SJCRH30 (cell line): ENCODE data around the gene CRYBG3. TPM values are rescaled to one million over a fixed set of nuclear protein-coding genes. Genes with fewer than 3 reads are reported as not detected.
"Not testable (repeated sequence)": the region's sequence is repeated elsewhere in the genome, so short reads cannot be mapped to it uniquely, and the experiment has no call there.

Experiments
- DNase-seq, 2 experiments: peaks; one replicate each; pipeline ENCODE4 v3.0.0-alpha.2; 2015 to 2020
- H3K27ac ChIP-seq: fragments of 250-450 bp; sonication (Bioruptor Pico); 2 replicates; pipeline ENCODE4 v1.5.1; 2020; ENCODE audit warnings: mild to moderate bottlenecking, moderate library complexity
- H3K27me3 ChIP-seq: fragments of 250-450 bp; sonication (Bioruptor Pico); 2 replicates; pipeline ENCODE4 v1.5.1; 2020; ENCODE audit warnings: mild to moderate bottlenecking, moderate library complexity
- H3K36me3 ChIP-seq: fragments of 250-450 bp; sonication (Bioruptor Pico); 2 replicates; pipeline ENCODE4 v1.5.1; 2020; ENCODE audit warnings: mild to moderate bottlenecking, moderate library complexity
- H3K4me1 ChIP-seq: fragments of 250-450 bp; sonication (Bioruptor Pico); 2 replicates; pipeline ENCODE4 v1.5.1; 2020; ENCODE audit warnings: mild to moderate bottlenecking, moderate library complexity
- H3K4me3 ChIP-seq: fragments of 250-450 bp; sonication (Bioruptor Pico); 2 replicates; pipeline ENCODE4 v1.5.1; 2020; ENCODE audit warnings: mild to moderate bottlenecking, moderate library complexity
- H3K9me3 ChIP-seq: fragments of 250-450 bp; sonication (Bioruptor Pico); replicated peaks from 2 replicates; pipeline ENCODE4 v1.5.1; 2020; ENCODE audit warnings: mild to moderate bottlenecking, moderate library complexity
- total RNA-seq: library from RNA; depleted of rRNA; stranded (reverse); fragments of >200 nt; shearing (Covaris generic); gene quantifications from 2 replicates; pipeline ENCODE4 v1.2.3, GENCODE V29; 2014

The CRYBG3 gene
- total RNA-seq, 1 experiment from 2014 or later, result 21.9 TPM

GRCh38 chr3:97899331-97899730, 77.5 kb downstream of the CRYBG3 start:
- no peak overlapping the region for H3K27ac ChIP-seq
- no peak for DNase-seq
- no peaks in the 10 kb centered on the region for H3K4me1 ChIP-seq
- H3K27me3 ChIP-seq, result no peaks in the 10 kb centered on the region
- H3K9me3 ChIP-seq, result no peaks in the 10 kb centered on the region
- no peak overlapping the region for H3K4me3 ChIP-seq
- H3K36me3 ChIP-seq, result peaks cover 6% of the 10 kb centered on the region; the same call in 1 of the 2 replicates

- no peaks in the 10 kb centered on the region for H3K27me3 ChIP-seq
- no peak overlapping the region for H3K4me3 ChIP-seq
- H3K27ac ChIP-seq, result no peak overlapping the region
- no peak for DNase-seq
- H3K36me3 ChIP-seq, result peaks cover 6% of the 10 kb centered on the region; the same call in 1 of the 2 replicates
- no peaks in the 10 kb centered on the region for H3K9me3 ChIP-seq
- H3K4me1 ChIP-seq, result no peaks in the 10 kb centered on the region
Measured at GRCh38 chr3:97901313-97902248, 79.8 kb downstream of the CRYBG3 start.

- H3K4me1 ChIP-seq, H3K27me3 ChIP-seq, H3K27ac ChIP-seq, H3K4me3 ChIP-seq, H3K36me3 ChIP-seq, DNase-seq, H3K9me3 ChIP-seq: not testable (repeated sequence)
Measured at GRCh38 chr3:97909830-97910229, 88.0 kb downstream of the CRYBG3 start.

- H3K4me1 ChIP-seq, H3K27me3 ChIP-seq, DNase-seq, H3K9me3 ChIP-seq, H3K4me3 ChIP-seq, H3K27ac ChIP-seq, H3K36me3 ChIP-seq: not testable (repeated sequence)
Measured at GRCh38 chr3:97910236-97910831, 88.5 kb downstream of the CRYBG3 start.

GRCh38 chr3:97910931-97911351, 89.1 kb downstream of the CRYBG3 start:
- Histone ChIP-seq H3K4me3 (no peak overlapping the region), H3K27ac (no peak overlapping the region), H3K27me3 (no peaks in the 10 kb centered on the region), H3K36me3 (peaks cover 5% of the 10 kb centered on the region), H3K9me3 (no peaks in the 10 kb centered on the region), H3K4me1 (no peaks in the 10 kb centered on the region)
- DNase-seq, result no peak

GRCh38 chr3:97911459-97911858, 89.6 kb downstream of the CRYBG3 start:
- no peak for DNase-seq
- Histone ChIP-seq H3K4me3 (no peak overlapping the region), H3K27ac (no peak overlapping the region), H3K9me3 (no peaks in the 10 kb centered on the region), H3K27me3 (no peaks in the 10 kb centered on the region), H3K4me1 (no peaks in the 10 kb centered on the region), H3K36me3 (peaks cover 5% of the 10 kb centered on the region)

- H3K4me3 ChIP-seq, result no peak overlapping the region
- H3K36me3 ChIP-seq, result peaks cover 5% of the 10 kb centered on the region
- no peak for DNase-seq
- no peaks in the 10 kb centered on the region for H3K27me3 ChIP-seq
- no peaks in the 10 kb centered on the region for H3K9me3 ChIP-seq
- H3K4me1 ChIP-seq, result no peaks in the 10 kb centered on the region
- H3K27ac ChIP-seq, result no peak overlapping the region
Measured at GRCh38 chr3:97914388-97914787, 92.6 kb downstream of the CRYBG3 start.

- peaks cover 5% of the 10 kb centered on the region; the same call in 1 of the 2 replicates for H3K36me3 ChIP-seq
- H3K27ac ChIP-seq, result no peak overlapping the region
- H3K4me1 ChIP-seq, result no peaks in the 10 kb centered on the region
- no peaks in the 10 kb centered on the region for H3K27me3 ChIP-seq
- H3K4me3 ChIP-seq, result no peak overlapping the region
- H3K9me3 ChIP-seq, result no peaks in the 10 kb centered on the region
- no peak for DNase-seq
Measured at GRCh38 chr3:97916576-97916975, 94.8 kb downstream of the CRYBG3 start.

- Histone ChIP-seq H3K4me3 (no peak overlapping the region), H3K9me3 (no peaks in the 10 kb centered on the region), H3K4me1 (no peaks in the 10 kb centered on the region), H3K27ac (no peak overlapping the region), H3K36me3 (peaks cover 2% of the 10 kb centered on the region; the same call in 1 of the 2 replicates), H3K27me3 (no peaks in the 10 kb centered on the region)
- no peak for DNase-seq
Measured at GRCh38 chr3:97917813-97918536, 96.2 kb downstream of the CRYBG3 start.

- no peak overlapping the region for H3K27ac ChIP-seq
Measured at GRCh38 chr3:97927704-97928103, 105.9 kb downstream of the CRYBG3 start.

GRCh38 chr3:97928986-97929385, 107.2 kb downstream of the CRYBG3 start:
- DNase-seq, result peak in 1 of 2 experiments; percentile 23
- Histone ChIP-seq H3K27ac (no peak overlapping the region), H3K27me3 (no peaks in the 10 kb centered on the region), H3K4me3 (no peak overlapping the region), H3K4me1 (peaks cover 4% of the 10 kb centered on the region; the same call in 1 of the 2 replicates), H3K9me3 (no peaks in the 10 kb centered on the region; the same call in 1 of the 2 replicates), H3K36me3 (peaks cover 5% of the 10 kb centered on the region)

More at GRCh38 chr3:97927704-97928103, 105.9 kb downstream of the CRYBG3 start:
- Histone ChIP-seq H3K27me3 (no peaks in the 10 kb centered on the region), H3K4me3 (no peak overlapping the region), H3K4me1 (peaks cover 4% of the 10 kb centered on the region; the same call in 1 of the 2 replicates), H3K36me3 (peaks cover 7% of the 10 kb centered on the region), H3K9me3 (no peaks in the 10 kb centered on the region; the same call in 1 of the 2 replicates)
- DNase-seq, result no peak

GRCh38 chr3:97930018-97930417, 108.2 kb downstream of the CRYBG3 start:
- Histone ChIP-seq H3K36me3 (peaks cover 11% of the 10 kb centered on the region), H3K27me3 (no peaks in the 10 kb centered on the region), H3K4me3 (no peak overlapping the region), H3K9me3 (no peaks in the 10 kb centered on the region; the same call in 1 of the 2 replicates), H3K27ac (no peak overlapping the region), H3K4me1 (peaks cover 4% of the 10 kb centered on the region; the same call in 1 of the 2 replicates)
- DNase-seq, result no peak

- Histone ChIP-seq H3K36me3 (peaks cover 7% of the 10 kb centered on the region), H3K4me3 (no peak overlapping the region), H3K4me1 (peaks cover 4% of the 10 kb centered on the region; the same call in 1 of the 2 replicates), H3K27ac (no peak overlapping the region), H3K9me3 (no peaks in the 10 kb centered on the region; the same call in 1 of the 2 replicates), H3K27me3 (no peaks in the 10 kb centered on the region)
- no peak for DNase-seq
Measured at GRCh38 chr3:97931218-97931617, 109.4 kb downstream of the CRYBG3 start.

GRCh38 chr3:97932387-97932801, 110.6 kb downstream of the CRYBG3 start:
- H3K9me3 ChIP-seq, result no peaks in the 10 kb centered on the region; the same call in 1 of the 2 replicates
- DNase-seq, result no peak
- H3K36me3 ChIP-seq, result peaks cover 14% of the 10 kb centered on the region
- H3K4me1 ChIP-seq, result peaks cover 4% of the 10 kb centered on the region; the same call in 1 of the 2 replicates
- no peak overlapping the region for H3K4me3 ChIP-seq
- no peaks in the 10 kb centered on the region for H3K27me3 ChIP-seq
- H3K27ac ChIP-seq, result no peak overlapping the region
